Adrenal gland (tissue), 5 donors: ENCODE measurements around the gene FHIT.

ENCODE experiments used
- POLR2A ChIP-seq, 2 donors: fragments of 450-650 bp; IDR thresholded peaks; one replicate each; pipeline ENCODE4 v1.6.1; 2017; ENCODE audit warnings: antibody characterized with exemption in 2 of 2, mild to moderate bottlenecking in 2 of 2, moderate library complexity in 1 of 2
- TF ChIP-seq, protein P1 (sequence below), 6 experiments: fragments of 450-650 bp in 4 of 6; fragments of 200-600 bp in 2 of 6; sonication (generic) in 1 of 6; IDR thresholded peaks; 1 replicate in 5 of 6; 2 replicates in 1 of 6; pipeline versions ENCODE4 v1.5.1 to v1.8.0; 2016 to 2021; ENCODE audit warnings: antibody characterized with exemption in 6 of 6, mild to moderate bottlenecking in 2 of 6, moderate library complexity in 1 of 6
- donor health status: DM: no; HTN: no; CAD: no.

DNA sequence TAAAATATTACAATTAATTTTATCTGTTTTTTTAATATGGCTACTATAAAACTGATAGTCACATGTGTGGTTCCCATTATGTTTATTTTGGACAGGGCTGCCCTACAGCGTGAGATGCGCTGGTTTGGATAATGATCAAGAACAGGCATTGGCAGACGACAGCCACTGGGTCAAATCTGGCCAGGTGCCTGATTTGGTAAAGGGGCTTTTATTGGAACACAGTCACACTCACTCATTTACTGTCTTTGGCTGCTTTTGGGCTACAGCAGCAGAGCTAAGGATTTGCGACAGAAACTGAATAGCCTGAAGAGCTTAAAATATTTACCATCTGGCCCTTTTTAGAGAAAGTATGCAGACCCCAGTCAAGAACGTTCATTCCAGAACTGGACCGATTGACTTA is 1477.3 kb downstream of the FHIT start:
- TF ChIP-seq, protein P1, sequence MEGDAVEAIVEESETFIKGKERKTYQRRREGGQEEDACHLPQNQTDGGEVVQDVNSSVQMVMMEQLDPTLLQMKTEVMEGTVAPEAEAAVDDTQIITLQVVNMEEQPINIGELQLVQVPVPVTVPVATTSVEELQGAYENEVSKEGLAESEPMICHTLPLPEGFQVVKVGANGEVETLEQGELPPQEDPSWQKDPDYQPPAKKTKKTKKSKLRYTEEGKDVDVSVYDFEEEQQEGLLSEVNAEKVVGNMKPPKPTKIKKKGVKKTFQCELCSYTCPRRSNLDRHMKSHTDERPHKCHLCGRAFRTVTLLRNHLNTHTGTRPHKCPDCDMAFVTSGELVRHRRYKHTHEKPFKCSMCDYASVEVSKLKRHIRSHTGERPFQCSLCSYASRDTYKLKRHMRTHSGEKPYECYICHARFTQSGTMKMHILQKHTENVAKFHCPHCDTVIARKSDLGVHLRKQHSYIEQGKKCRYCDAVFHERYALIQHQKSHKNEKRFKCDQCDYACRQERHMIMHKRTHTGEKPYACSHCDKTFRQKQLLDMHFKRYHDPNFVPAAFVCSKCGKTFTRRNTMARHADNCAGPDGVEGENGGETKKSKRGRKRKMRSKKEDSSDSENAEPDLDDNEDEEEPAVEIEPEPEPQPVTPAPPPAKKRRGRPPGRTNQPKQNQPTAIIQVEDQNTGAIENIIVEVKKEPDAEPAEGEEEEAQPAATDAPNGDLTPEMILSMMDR (IDR thresholded peaks at IDR 0.05), result no peak
- TF ChIP-seq POLR2A (IDR thresholded peaks at IDR 0.05), result no peak
